GM12892 (cell line): ENCODE results near the gene AHNAK2. TPM values are rescaled to one million over a fixed set of nuclear protein-coding genes. Genes with fewer than 3 reads are reported as not detected.
"Not testable (repeated sequence)": the region's sequence is repeated elsewhere in the genome, so short reads cannot be mapped to it uniquely, and the experiment has no call there.

Experiments
- DNase-seq: peaks from one replicate; pipeline ENCODE4 v3.0.0; 2011; ENCODE audit not compliant: insufficient read length
- FAIRE-seq: peaks from 2 replicates; lab custom pipeline; 2011; peaks lifted over from hg19 to GRCh38; lab: Jason Lieb, UNC
- POLR2A ChIP-seq: IDR thresholded peaks from 2 replicates; pipeline ENCODE4 v1.6.1; 2011; ENCODE audit warnings: low read depth, low read length, control low read depth
- POLR2AphosphoS5 ChIP-seq: IDR thresholded peaks from 2 replicates; pipeline ENCODE4 v1.6.1; 2011; ENCODE audit warnings: low read depth, low read length, control low read depth
- TAF1 ChIP-seq: IDR thresholded peaks from 2 replicates; pipeline ENCODE4 v1.6.1; 2011; ENCODE audit warnings: low read depth, mild to moderate bottlenecking, control low read depth, low read length, borderline replicate concordance
- polyA plus RNA-seq: library from polyadenylated mRNA; unstranded; fragments of >200 nt; gene quantifications from one replicate; pipeline ENCODE4 v1.2.1, GENCODE V29; 2012; ENCODE audit warnings: missing spikeins, inconsistent platforms; ENCODE audit not compliant: missing spikeins

AHNAK2 gene
- not detected for polyA plus RNA-seq

DNA sequence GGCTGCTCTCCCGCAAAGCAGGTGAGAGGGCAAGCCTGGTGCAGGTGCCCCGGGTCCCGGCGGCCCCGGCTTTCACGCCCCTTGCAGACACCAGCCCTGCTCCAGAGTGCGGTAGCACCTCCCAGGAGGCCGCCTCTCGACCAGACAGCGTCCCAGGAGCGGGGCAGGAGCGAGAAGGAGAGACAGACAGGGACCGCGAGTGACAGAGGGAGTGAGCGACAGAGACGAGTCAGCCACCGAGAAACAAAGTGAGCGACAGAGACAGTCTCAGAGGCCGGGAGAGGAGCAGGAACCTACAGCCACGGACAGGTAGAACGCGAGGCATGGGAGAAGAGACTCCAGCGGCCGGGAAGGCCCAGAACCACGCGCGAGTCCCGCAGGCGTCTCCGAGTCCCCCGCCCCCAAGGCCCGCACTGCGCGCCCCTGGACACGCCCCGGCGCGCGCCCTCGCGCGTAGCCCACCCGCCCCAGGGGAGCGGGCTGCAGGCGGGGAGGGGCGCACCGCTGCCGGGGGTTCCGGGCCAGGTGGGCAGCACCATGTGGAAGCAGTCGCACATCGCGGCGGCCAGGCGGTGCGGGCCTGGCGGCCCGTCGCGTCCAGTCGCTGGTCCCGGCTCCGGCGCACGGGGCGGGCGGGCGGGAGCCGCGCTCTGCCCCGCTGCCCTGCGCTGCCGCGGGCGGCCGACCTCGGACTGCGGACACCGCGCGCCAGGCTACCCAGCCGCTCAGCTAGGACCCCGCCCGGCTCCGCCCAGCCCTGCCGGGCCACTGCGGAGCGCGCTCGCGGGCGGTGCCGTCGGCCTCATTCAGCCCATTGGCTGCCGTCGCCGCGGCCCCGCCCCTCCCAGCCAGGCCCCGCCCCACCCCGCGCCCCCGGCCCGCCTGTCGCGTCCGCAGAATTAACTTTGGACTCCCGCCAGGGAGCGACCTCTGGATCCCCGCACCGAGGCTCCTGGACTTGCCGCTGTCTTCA, at the start of gene AHNAK2:
Gene AHNAK2 (minus strand): TSS at position 694 of the 973 bp plus-strand sequence. CDS start 137 bp downstream, at position 557.
- no peak for FAIRE-seq
- TF ChIP-seq POLR2A: no peak
- TF ChIP-seq TAF1: no peak

DNA sequence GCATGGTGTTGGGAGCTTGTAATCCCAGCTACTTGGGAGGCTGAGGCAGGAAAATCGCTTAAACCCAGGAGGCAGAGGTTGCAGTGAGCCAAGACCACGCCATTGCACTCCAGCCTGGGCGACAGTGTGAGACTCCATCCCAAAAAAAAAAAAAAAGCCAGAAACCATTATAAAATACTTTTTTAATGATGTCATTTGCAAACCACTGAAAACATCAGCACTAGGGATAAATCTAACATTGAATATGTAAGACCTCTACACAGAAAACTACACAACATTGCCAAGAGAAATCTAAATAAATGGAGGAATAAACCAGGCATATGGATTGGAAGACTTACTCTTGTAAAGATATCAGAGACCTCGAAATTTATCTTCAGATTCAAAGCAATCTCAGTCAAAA, 49.5 kb upstream of the AHNAK2 start:
- DNase-seq, FAIRE-seq: not testable (repeated sequence)

More for the DNA sequence above, at the start of gene AHNAK2:
- DNase-seq: no peak

DNA sequence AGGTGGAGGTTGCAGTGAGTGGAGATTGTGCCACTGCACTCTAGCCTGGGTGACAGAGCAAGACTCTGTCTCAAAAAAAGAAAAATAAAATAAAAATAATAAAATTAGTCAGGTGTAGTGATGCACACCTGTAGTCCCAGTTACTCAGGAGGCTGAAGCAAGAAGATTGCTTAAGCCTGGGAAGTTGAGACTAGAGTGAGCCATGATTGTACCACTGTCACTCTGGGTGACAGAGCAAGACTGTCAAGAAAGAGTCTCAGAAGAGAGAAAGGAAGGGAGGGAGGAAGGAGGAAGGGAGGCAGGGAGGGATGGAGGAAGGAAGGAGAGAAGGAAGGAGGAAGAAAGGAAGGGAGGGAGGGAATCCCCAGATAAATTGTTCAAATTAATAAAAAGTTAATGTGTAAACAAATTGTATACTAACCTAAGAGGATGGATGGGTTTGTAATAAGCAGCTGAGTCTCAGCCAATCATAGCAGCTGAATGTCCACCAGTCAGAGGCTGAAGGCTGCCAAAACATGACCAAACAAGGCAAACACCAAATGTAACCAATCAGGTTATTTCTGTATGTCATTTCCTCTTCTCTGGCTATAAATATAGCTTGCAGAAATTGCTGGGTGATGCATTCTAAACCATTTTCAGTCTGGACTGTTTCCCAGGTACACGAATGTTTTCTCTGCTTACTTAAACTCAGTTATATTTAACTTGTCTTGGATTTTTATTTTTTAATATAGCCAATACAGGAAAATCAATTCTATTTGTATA, 48.8 kb upstream of the AHNAK2 start:
- TF ChIP-seq TAF1 (no peak), POLR2A (peak; percentile 62; the same call in 1 of the 2 replicates), POLR2AphosphoS5 (peak; percentile 67; the same call in 1 of the 2 replicates)
- FAIRE-seq (peak; percentile 38), DNase-seq (no peak)

DNA sequence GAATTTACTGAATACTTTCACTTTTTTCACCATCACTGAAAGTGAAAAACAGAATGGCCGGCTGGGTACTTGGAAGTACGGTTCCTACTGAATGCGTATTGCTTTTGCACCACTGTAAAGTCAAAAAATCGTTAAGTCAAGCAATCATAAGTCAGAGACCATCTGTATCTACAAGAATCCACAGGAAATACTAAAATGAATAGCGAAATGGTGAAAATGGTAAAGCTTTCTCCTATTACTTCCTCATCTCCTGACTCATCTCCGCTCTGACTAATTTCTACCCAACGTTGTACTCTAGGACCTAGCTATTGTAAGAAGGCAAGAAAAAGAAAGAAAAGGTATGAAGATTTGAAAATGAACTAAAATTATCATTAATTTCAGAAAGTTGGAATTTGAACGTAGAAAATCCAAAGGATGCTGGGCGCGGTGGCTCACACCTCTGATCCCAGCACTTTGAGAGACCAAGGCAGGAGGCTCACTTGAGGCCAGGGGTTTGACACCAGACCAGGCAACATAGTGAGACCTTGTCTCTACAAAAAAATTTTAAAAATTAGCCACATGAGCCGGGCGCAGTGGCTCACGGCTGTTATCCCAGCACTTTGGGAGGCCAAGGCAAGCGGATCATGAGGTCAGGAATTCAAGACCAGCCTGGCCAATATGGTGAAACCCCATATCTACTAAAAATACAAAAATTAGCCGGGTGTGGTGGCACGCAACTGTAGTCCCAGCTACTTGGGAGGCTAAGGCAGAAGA, 48.0 kb upstream of the AHNAK2 start:
- TF ChIP-seq TAF1 (no peak), POLR2AphosphoS5 (no peak), POLR2A (no peak)
- FAIRE-seq: no peak
- DNase-seq: no peak

DNA sequence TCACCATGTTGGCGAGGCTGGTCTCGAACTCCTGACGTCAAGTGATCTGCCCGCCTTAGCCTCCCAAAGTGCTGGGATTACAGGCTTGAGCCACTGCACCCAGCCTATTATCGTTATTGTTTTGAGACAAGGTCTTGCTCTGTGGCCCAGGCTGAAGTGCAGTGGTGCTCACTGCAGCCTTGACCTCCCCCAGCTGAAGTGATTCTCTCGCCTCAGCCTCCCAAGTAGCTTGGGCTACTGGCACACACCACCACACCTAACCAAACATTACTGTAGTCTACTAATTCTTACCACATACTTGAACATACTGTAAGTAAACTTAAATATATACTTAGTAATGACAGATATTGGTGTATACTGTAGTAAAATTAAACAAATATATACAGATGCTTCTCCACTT, 47.3 kb upstream of the AHNAK2 start:
- no peak for TF ChIP-seq TAF1
- no peak for TF ChIP-seq POLR2AphosphoS5
- TF ChIP-seq POLR2A: no peak
- no peak for FAIRE-seq
- DNase-seq: no peak

DNA sequence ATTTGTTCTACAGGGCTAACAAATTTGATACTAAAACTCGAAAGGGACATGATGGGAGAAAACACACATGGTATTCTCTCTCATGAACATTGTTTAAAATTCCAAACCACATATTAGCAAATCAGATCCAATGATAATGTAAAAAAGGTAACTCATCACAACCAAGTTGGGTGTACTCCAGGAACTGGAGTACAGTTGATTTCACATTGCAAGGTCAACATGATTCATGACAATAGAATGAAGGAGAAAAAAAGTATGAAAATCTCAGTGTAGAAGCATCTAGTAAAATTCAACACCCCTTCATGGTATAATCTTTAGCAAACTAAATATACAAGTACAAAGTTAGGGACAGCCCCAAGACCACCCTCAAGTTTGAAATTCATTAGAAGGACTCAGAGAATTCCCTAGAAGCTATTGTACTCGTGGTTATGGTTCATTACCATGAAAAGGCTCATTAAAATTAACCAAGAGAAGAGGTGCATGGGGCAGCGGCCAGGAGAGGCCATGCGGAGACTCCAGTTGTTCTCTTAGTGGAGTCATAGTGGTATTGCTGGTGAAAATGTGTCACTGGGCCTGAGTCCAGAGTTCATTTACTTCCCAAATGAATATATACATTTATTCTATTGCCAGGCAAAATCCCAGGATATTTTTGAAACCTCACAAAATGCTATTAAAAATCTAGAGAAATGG, 45.8 kb upstream of the AHNAK2 start:
- no peak for DNase-seq
- no peak for TF ChIP-seq POLR2AphosphoS5
- TF ChIP-seq TAF1: no peak
- no peak for TF ChIP-seq POLR2A
- FAIRE-seq: no peak

DNA sequence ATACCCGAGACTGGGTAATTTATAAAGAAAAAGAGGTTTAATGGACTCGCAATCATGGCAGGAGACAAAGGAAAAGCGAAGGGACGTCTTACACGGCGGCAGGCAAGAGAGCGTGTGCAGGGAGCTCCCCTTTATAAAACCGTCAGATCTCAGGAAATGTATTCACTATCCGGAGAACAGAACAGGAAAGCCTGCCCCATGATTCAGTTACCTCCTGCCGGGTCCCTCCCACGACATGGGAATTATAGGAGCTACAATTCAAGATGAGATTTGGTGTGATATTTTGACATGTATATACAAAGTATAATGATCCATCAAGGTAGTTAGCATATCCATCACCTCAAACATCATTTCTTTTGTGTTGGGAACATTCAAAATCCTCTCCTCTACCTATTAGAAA, 45.0 kb upstream of the AHNAK2 start:
- FAIRE-seq (no peak), DNase-seq (no peak)
- no peak for TF ChIP-seq POLR2A

DNA sequence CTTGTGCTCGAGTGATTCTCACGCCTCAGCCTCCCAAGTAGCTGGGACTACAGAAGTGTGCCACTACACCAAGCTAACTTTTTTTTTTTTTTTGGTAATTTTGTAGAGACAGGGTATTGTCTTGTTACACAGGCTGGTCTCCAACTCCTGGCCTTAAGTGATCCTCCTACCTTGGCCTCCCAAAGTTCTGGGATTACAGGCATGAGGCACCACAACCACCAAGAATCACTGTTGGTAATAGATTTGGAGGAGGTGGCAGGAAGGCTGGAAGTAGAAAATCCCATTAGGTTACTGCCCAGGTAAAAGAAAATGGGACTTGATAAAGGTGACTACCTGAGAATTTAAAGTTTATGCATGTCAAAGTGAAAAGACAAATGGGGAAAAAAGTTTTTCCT, 44.1 kb upstream of the AHNAK2 start:
- TF ChIP-seq POLR2AphosphoS5: no peak
- no peak for TF ChIP-seq TAF1
- no peak for TF ChIP-seq POLR2A
- FAIRE-seq: no peak
- no peak for DNase-seq

DNA sequence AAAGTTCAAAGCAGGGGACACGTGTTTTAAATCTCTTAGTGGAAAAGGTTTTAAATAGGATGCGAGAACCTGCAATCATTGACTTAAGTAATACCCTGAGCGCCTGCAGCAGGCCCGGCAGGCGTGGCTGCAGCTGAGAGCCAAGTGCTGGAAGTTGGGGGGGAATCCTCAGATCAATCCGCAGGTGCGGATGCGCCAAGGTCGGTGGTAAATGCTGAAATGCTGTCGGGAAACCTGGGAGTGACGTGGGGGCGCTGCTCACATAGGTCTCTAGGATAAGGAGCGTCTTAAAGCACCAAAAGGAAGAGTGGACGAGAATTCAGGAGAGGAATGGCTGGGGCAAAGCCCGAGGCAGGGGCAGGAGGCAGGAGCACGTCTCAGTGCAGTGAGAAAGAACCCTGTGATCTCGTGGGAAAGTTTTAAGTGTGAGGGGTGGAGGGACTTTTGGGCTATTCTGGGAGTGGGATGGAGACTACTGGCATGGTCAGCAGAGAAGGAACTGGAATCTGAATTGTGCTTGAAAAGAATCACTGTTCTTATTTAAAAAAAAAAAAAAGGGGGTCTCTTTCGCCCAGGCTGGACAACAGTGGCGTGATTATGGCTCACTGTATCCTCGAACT, 43.6 kb upstream of the AHNAK2 start:
- DNase-seq (no peak), FAIRE-seq (no peak)
- peak; percentile 58 for TF ChIP-seq POLR2AphosphoS5
- TF ChIP-seq POLR2A: peak; percentile 23; the same call in 1 of the 2 replicates
- no peak for TF ChIP-seq TAF1

DNA sequence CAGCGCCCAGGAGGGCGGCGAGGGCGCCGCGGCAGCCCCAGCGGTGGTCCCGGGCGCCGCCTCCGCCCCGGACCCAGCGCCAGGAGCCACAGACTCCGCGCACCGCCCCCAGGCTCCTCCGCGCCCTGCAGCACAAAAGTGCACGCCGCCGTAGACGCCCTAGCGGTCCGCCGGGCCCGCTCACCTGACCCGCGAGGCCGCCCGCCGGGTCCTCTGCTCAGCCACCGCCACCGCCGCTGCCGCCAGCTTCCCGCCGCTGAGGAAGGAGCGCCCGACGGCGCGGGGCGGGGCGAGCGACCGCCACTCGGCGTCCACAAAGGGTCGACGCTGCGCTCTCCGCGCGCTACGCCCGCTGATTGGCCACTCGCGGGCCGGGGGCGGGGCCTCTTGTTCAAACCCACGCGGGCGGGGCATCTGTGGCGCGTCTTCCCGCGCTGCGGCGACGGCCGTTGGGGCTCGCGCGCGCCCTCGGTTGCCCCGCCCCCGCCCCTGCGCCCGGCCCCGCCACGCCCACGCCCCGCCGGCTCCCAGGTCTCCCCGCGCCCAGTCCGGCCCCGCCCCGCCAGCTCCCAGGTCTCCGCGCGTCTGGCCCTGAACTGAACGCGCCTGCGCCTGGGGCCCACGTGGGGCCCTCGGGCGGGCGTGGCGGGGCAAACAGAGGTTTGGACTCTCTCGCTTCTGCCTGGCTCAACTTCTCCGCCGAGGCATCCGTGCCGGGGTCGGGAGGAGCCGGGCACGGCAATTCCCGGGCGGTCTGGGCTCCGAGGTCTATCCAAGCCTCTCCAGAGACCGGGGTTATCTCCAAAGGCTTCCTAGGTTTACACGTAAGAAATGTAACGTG, 42.9 kb upstream of the AHNAK2 start, which contains the start of gene CDCA4:
Gene CDCA4 (minus strand): TSS at position 269 of the 841 bp plus-strand sequence. CDS start 9,154 bp downstream, outside the sequence.
- DNase-seq (peak; percentile 99), FAIRE-seq (peak; percentile 97)
- TF ChIP-seq POLR2A: peak; percentile 90
- peak; percentile 66 for TF ChIP-seq POLR2AphosphoS5
- peak; percentile 73 for TF ChIP-seq TAF1
